GM19328 (cell line): ENCODE data around the gene GNB1.
"Not testable (repeated sequence)": the region's sequence is repeated elsewhere in the genome, so short reads cannot be mapped to it uniquely, and the experiment has no call there.

Source experiments
- ATAC-seq: cut with Tn5 transposase; IDR thresholded peaks from one replicate; pipeline ENCODE4 v1.9.1; 2021; ENCODE audit warnings: mild to moderate bottlenecking, moderate library complexity; ENCODE audit not compliant: unreplicated experiment

The GNB1 gene

DNA sequence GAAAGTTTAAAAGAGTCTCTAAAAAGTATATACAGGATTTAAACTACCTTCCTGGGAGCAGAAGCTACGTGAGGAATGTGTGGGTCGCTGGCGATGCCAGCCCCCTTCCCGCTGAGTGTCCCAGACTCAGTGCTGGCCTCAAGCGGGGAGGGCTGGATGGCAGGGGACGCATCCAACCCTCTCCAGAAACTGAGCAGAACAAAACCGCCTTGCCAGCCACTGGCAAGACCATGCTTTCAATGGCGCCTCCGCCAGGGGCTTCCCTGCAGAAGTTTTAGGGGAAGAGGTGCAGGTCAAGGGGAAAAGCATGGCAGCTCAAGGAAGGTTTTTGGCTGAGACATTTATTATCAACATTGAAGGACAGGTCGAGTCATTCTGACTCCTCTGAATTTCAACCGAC is 138.7 kb downstream of the GNB1 start:
- ATAC-seq = no peak

GRCh38 chr1:1749941-1750340 is 140.9 kb downstream of the GNB1 start:
- not testable (repeated sequence) for ATAC-seq

DNA sequence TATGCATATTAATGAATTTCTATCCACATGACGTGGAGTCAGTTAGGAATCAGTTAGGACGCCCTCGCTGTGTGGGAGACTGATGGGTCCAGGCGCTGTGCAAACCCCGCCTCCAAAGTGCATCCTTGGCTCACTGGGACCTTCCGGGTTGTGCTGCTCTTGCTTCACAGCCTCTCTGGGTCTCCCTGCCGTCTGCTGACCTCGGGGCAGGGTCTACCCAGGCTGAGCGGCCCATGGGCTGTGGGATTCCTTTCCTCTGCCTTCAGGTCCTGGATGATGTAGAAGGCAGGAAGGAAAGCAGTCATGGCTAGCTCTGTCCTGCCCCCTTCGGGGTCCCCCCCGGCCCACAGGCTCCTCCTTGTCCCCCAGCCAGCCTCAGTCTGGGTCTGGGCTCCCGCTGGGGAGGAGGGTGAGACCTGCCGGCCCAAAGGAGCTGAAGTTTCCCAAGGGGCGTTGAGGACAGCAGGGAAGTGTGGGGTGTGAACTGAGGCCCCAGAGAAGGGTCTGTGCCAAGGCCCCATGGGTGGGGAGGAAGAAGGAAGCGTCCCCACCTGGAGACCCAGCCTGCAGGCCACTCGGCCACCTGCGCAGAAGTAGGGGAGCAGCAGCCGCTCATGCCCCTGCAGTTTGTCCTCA is 142.1 kb downstream of the GNB1 start:
- no peak for ATAC-seq

DNA sequence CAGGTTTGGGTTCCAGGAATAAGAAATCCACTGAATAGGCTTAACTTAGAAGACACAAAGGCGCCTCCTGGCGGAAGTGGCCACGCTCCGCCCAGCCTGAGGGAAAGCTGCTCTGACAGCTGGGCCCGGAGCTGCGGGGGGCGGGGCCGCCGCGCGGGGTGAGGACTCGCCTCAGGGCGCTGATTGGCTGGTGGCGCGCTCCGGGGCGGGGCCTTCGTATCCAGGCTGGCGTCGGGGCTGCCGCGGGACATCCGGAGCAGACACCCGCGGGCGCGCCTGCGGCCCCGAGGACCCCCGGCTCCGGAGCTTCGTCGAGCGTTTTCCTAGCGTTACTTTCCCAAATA is 144.3 kb downstream of the GNB1 start:
- ATAC-seq = peak; percentile 76

DNA sequence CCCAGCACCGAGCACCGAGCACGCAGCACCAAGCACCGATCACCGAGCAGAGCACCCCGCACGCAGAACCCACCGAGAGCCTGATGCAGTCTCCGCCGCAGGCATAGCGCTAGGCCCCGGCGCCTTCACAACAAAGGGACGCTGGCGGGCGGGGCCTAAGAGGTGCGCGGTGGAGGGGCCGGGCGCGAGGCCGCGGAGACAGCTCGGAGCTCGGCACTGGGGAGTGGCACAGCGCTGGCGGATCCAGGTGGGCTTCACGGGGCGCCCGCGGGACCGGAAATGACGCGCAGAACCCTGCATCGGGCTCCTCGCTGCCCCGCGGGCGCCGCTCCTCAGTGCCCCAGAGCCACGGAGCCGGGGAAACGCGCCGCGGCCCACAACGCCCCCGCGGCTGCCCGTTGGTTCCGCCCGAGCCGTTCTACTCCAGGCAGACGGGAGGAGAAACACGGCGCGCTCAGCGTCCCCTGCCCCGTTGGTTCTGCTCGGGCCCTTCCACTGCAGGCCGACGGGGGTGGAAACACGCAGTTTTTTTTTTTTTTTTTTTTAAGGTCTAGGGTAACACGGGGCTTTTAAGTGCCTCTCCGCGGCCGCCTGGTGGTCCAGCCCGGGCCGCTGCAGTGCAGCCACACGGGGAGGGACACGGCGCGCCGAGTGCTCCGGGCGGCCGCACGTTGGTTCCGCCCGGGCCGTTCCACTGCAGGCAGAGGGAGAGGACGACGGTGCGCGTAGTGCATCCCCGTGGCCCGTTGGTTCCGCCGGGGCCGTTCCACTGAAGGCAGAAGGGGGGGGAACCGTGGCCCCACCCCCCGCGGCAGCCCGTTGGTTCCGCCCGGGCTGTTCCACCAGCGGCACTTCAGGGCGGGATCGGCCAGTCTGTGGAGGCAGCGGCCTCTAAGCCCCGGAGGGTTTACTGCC is 145.0 kb downstream of the GNB1 start:
- peak; percentile 60 for ATAC-seq

DNA sequence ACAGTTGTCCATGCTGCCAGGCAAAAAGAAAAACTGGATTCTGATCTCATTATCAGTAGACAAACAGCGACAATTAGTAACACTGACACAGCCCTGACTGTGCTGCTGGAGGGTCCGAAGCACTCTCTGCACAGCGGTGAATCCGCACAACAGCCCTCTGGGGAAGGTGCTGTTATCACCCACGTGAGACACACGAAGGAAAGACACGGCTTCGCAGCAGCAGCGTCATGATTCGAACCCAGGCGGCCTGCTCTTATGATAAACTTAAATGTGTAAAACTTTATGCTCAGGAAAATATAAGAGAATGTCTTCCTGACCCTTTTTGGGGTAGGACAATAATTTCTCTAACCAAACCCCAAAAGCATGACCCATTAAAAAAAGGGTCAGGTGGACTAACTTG is 148.4 kb downstream of the GNB1 start:
- not testable (repeated sequence) for ATAC-seq

GRCh38 chr1:1741013-1741412 is 149.9 kb downstream of the GNB1 start:
- ATAC-seq = not testable (repeated sequence)

GRCh38 chr1:1738799-1739337 is 152.0 kb downstream of the GNB1 start:
- ATAC-seq = not testable (repeated sequence)

GRCh38 chr1:1737675-1738590 is 153.0 kb downstream of the GNB1 start:
- not testable (repeated sequence) for ATAC-seq
